Neural cell (in vitro differentiated cells): ENCODE measurements around the gene SPAG16.

Experiments used
- POLR2AphosphoS5 ChIP-seq: IDR thresholded peaks from 2 replicates; pipeline ENCODE4 v1.6.1; 2012
- RAD21 ChIP-seq: fragments of 450-650 bp; conservative IDR thresholded peaks from 2 replicates; pipeline ENCODE4 v1.6.1; 2014; ENCODE audit warnings: antibody characterized with exemption, mild to moderate bottlenecking, moderate library complexity

DNA sequence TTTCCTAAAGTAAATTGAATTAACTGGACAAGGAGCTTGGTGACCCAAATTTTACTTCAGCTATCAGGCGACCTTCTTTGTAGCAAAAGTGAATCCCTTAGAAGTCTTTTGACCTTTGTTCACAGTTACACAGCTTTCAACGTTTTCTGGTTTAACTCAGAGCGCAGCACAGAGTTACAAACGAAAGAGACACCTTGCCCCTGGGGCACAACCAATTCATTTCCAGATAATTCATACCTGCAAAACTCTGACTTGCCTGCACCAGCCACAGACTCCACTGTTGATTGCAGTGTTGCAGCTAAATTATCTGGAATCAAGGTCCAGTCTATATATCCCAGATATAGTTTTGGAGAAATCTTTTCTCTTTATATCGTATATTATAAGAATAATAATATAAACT lies 768.0 kb downstream of the SPAG16 start:
- TF ChIP-seq RAD21 (no peak), POLR2AphosphoS5 (no peak)
